Activated CD4-positive, alpha-beta T cell treated with anti-CD3 and anti-CD28 coated beads, Interleukin-2, amount 10 ng/mL, durations not matched to agents 7 days and 5 days (primary cell): Measurements from ENCODE around the gene OR8B8. TPM values are rescaled to one million over a fixed set of nuclear protein-coding genes. Genes with fewer than 3 reads are reported as not detected.
"Not testable (repeated sequence)": the region's sequence is repeated elsewhere in the genome, so short reads cannot be mapped to it uniquely, and the experiment has no call there.

Source experiments
- CTCF ChIA-PET: fragments of 350-600 bp; sonication (Branson Sonifier 250); formaldehyde crosslinking; loops from one replicate; lab custom pipeline; 2021; ENCODE audit warnings: antibody characterized with exemption; lab: Charles Lee
- POLR2A ChIA-PET: fragments of 350-600 bp; sonication (Branson Sonifier 250); formaldehyde crosslinking; loops from one replicate; lab custom pipeline; 2021; ENCODE audit warnings: antibody characterized with exemption; lab: Charles Lee
- DNase-seq: peaks from one replicate; pipeline ENCODE4 v3.0.0-alpha.2; 2020
- H3K27ac Mint-ChIP-seq: one replicate; pipeline ENCODE4 v1.8.0; 2021; ENCODE audit warnings: mild to moderate bottlenecking, moderate library complexity, mixed read lengths
- H3K27me3 Mint-ChIP-seq: one replicate; pipeline ENCODE4 v1.8.0; 2021; ENCODE audit warnings: mixed read lengths
- H3K36me3 Mint-ChIP-seq: one replicate; pipeline ENCODE4 v1.8.0; 2021; ENCODE audit warnings: low read depth, mixed read lengths
- H3K4me1 Mint-ChIP-seq: one replicate; pipeline ENCODE4 v1.8.0; 2021; ENCODE audit warnings: mixed read lengths
- H3K4me3 Mint-ChIP-seq: one replicate; pipeline ENCODE4 v1.8.0; 2021; ENCODE audit warnings: mild to moderate bottlenecking, moderate library complexity, mixed read lengths
- H3K9me3 Mint-ChIP-seq: one replicate; pipeline ENCODE4 v1.8.0; 2021; ENCODE audit warnings: mixed read lengths
- total RNA-seq, 2 experiments: library from RNA; stranded (reverse); gene quantifications; one replicate each; pipeline ENCODE4 v1.2.3, GENCODE V29; 2021

Gene OR8B8
- total RNA-seq, 2 experiments from 2014 or later: not detected

DNA sequence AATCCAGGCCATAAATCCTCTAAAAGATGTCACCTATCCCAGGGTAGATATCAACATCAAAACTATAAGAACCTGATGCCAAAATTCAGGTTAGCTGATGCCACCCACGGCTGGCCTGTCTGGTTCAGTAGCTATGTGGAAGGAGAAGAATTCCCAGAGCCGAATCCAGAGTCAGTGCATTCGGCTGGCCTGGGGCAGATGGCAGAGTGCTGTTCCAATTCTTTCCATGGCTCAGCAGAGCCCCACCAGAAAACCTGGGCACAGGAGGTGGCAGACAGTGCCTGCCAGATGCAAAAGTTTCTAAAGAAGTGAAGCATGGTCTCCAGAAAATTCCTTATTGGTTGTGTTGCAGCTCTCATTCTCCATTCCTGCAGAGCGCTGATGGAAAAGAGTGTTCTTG is 19.9 kb upstream of the OR8B8 start:
- H3K4me3 Mint-ChIP-seq: no peak overlapping the region
- H3K27ac Mint-ChIP-seq: no peak overlapping the region
- POLR2A ChIA-PET: no interaction called here
- CTCF ChIA-PET: interaction anchor here (0.7 kb wide), 1 partner anchor 18 kb away, joined by 3 read pairs; no protein-coding TSS in a partner anchor
- no peaks in the 10 kb centered on the region for H3K36me3 Mint-ChIP-seq
- no peaks in the 10 kb centered on the region for H3K27me3 Mint-ChIP-seq
- H3K9me3 Mint-ChIP-seq: no peaks in the 10 kb centered on the region
- no peaks in the 10 kb centered on the region for H3K4me1 Mint-ChIP-seq
- DNase-seq: no peak

DNA sequence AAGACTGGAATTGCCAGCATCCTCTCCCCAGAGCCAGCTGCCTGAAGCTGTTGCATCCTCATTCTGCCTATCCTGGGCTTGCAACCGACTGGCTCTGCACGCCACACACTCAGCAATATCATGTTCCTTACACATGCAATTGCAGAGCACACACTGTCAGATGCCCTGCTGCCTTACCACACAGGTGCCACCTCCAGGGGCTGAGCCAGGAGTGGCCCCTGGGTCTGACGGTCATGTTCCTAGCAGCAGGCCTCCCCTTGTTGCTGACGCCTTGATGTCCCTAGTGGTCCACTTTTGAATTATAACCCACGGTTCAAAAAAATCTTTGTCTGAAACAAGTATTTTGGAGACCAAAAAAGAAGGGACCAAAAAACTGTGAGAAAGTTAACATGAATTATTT is 18.5 kb upstream of the OR8B8 start:
- H3K4me1 Mint-ChIP-seq: no peaks in the 10 kb centered on the region
- H3K27ac Mint-ChIP-seq: no peak overlapping the region
- DNase-seq: no peak
- ChIA-PET POLR2A (no interaction called here), CTCF (no interaction called here)
- no peaks in the 10 kb centered on the region for H3K9me3 Mint-ChIP-seq
- H3K27me3 Mint-ChIP-seq: no peaks in the 10 kb centered on the region
- no peaks in the 10 kb centered on the region for H3K36me3 Mint-ChIP-seq
- H3K4me3 Mint-ChIP-seq: no peak overlapping the region

DNA sequence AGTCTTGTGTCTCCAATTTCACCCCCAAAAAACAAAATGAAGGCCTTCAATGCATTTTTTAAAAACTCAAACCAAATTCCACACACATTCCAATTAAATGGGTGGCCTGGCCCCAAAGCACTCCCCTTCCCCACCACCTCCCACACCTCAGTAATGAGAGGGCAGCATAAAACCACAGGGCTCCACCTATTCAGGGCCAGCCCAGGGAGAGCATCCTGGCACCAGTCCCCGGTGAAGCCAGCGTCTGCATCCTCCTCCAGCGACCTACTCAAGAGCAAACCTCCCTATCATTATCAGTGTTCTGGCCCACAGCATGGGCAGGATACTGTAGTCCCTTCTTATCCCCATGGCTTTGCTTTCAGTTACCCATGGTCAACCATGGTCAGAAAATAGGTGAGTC is 17.8 kb upstream of the OR8B8 start:
- ChIA-PET CTCF (no interaction called here), POLR2A (no interaction called here)
- Mint-ChIP-seq H3K27me3 (no peaks in the 10 kb centered on the region), H3K4me3 (no peak overlapping the region), H3K36me3 (no peaks in the 10 kb centered on the region), H3K9me3 (no peaks in the 10 kb centered on the region), H3K27ac (no peak overlapping the region), H3K4me1 (no peaks in the 10 kb centered on the region)
- no peak for DNase-seq

GRCh38 chr11:124460459-124460858 is 15.0 kb upstream of the OR8B8 start:
- POLR2A ChIA-PET: no interaction called here

DNA sequence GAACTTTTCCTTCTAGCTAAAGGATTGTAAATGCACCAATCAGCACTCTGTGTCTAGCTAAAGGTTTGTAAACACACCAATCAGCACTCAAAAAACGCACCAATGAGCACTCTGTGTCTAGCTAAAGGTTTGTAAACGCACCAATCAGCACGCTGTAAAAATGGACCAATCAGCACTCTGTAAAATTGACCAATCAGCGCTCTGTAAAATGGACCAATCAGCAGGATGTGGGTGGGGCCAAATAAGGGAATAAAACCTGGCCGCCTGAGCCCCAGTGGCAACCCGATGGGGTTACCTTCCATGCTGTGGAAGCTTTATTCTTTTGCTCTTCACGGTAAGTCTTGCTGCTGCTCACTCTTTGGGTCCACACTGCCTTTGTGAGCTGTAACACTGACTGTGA is 13.9 kb upstream of the OR8B8 start:
- H3K27me3 Mint-ChIP-seq, POLR2A ChIA-PET, H3K9me3 Mint-ChIP-seq, H3K27ac Mint-ChIP-seq, H3K4me1 Mint-ChIP-seq, DNase-seq, H3K4me3 Mint-ChIP-seq, H3K36me3 Mint-ChIP-seq: not testable (repeated sequence)
- CTCF ChIA-PET: interaction anchor here (0.6 to 1.1 kb wide), 2 partner anchors 50 to 200 kb away, joined by 3 read pairs; no protein-coding TSS in a partner anchor

More at GRCh38 chr11:124460459-124460858, 15.0 kb upstream of the OR8B8 start:
- H3K4me3 Mint-ChIP-seq: no peak overlapping the region
- no peaks in the 10 kb centered on the region for H3K9me3 Mint-ChIP-seq
- no peak overlapping the region for H3K27ac Mint-ChIP-seq
- no peak for DNase-seq
- no peaks in the 10 kb centered on the region for H3K4me1 Mint-ChIP-seq
- no peaks in the 10 kb centered on the region for H3K27me3 Mint-ChIP-seq
- no peaks in the 10 kb centered on the region for H3K36me3 Mint-ChIP-seq
- CTCF ChIA-PET: no interaction called here

DNA sequence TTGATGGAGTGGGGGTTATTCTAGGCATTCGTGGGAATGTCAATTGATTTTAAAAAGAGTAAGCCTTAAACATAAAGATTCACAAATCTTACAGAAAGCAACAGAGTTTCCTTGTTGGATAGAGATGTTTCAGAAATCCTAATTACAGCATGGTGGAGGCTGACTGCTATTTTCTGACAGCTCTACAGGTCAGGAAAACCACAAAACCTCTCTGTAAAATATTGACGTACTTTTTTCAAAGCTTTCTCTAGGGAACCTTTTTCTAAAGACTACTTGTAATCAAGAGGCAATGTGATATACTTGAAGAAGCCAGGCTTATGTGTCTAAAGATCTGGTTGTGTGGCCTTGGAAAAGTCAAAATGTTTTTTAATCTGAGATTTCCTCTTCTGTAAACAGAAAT is 9.1 kb upstream of the OR8B8 start:
- CTCF ChIA-PET: no interaction called here
- Mint-ChIP-seq H3K27me3 (peaks cover 10% of the 10 kb centered on the region), H3K36me3 (no peaks in the 10 kb centered on the region), H3K4me3 (no peak overlapping the region), H3K27ac (no peak overlapping the region), H3K4me1 (no peaks in the 10 kb centered on the region), H3K9me3 (no peaks in the 10 kb centered on the region)
- POLR2A ChIA-PET: no interaction called here
- DNase-seq: no peak

DNA sequence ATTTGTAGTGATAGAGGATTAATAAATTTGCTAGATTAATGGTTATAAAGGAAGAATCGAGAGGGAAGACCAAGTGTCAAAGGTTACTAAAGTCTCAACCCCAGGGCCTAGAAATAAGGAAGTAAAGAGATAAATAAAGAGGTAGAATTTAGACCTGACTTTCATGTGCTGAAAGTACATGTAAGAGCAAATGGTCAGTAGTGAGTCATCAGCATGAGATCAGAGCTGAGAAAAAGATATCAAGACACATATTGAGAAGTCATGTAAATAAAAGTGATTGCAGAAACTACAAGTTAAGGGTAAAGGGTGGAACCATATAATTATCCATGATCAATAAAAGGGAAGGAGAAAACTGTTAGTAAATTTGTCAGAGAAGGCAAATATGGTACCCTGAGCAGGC is 1.4 kb upstream of the OR8B8 start:
- H3K9me3 Mint-ChIP-seq: no peaks in the 10 kb centered on the region
- H3K4me3 Mint-ChIP-seq: no peak overlapping the region
- no peaks in the 10 kb centered on the region for H3K36me3 Mint-ChIP-seq
- H3K4me1 Mint-ChIP-seq: no peaks in the 10 kb centered on the region
- H3K27ac Mint-ChIP-seq: no peak overlapping the region
- H3K27me3 Mint-ChIP-seq: peaks cover 3% of the 10 kb centered on the region
- no peak for DNase-seq
- CTCF ChIA-PET: no interaction called here
- POLR2A ChIA-PET: no interaction called here

DNA sequence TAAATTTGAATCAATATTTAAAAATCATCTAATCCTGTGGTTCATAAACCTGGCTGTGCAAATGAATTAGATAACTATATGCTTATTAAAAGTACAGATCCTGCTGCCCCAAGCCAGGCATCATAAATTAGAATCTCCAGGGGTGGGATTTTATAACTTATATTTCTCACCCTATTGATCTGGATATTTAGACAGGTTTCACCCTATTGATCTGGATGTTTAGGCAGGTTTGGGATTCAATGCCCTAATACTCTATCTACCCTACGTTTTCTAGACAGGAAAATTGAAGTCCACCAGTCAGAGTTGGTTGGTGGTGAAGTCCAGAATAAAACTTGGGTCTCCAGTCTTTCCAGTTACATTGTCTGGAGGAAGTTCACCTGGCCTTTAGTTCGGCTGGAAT is 2.6 kb downstream of the OR8B8 start:
- Mint-ChIP-seq H3K4me3 (no peak overlapping the region), H3K4me1 (no peaks in the 10 kb centered on the region), H3K27ac (no peak overlapping the region), H3K9me3 (no peaks in the 10 kb centered on the region), H3K36me3 (no peaks in the 10 kb centered on the region), H3K27me3 (peaks cover 3% of the 10 kb centered on the region)
- ChIA-PET CTCF (interaction anchor here (1.1 kb wide), 1 partner anchor 11 kb away, joined by 3 read pairs; no protein-coding TSS in a partner anchor), POLR2A (no interaction called here)
- DNase-seq: no peak

GRCh38 chr11:124442442-124442841 is 3.1 kb downstream of the OR8B8 start:
- no peaks in the 10 kb centered on the region for H3K36me3 Mint-ChIP-seq
- no peak for DNase-seq
- no peak overlapping the region for H3K27ac Mint-ChIP-seq
- peaks cover 3% of the 10 kb centered on the region for H3K27me3 Mint-ChIP-seq
- ChIA-PET POLR2A (no interaction called here), CTCF (interaction anchor here (1.1 kb wide), 1 partner anchor 10 kb away, joined by 3 read pairs; no protein-coding TSS in a partner anchor)
- no peaks in the 10 kb centered on the region for H3K9me3 Mint-ChIP-seq
- no peak overlapping the region for H3K4me3 Mint-ChIP-seq
- no peaks in the 10 kb centered on the region for H3K4me1 Mint-ChIP-seq

- Mint-ChIP-seq H3K9me3 (no peaks in the 10 kb centered on the region), H3K4me3 (no peak overlapping the region), H3K27me3 (peaks cover 3% of the 10 kb centered on the region), H3K36me3 (no peaks in the 10 kb centered on the region), H3K27ac (no peak overlapping the region), H3K4me1 (no peaks in the 10 kb centered on the region)
- ChIA-PET POLR2A (no interaction called here), CTCF (no interaction called here)
- DNase-seq: no peak
These were observed 4.0 kb downstream of the OR8B8 start for GRCh38 chr11:124441519-124441918.

- CTCF ChIA-PET: no interaction called here
- no peak overlapping the region for H3K4me3 Mint-ChIP-seq
- peaks cover 3% of the 10 kb centered on the region for H3K27me3 Mint-ChIP-seq
These were observed 4.4 kb downstream of the OR8B8 start for GRCh38 chr11:124441081-124441480.

GRCh38 chr11:124440608-124441007 is 4.9 kb downstream of the OR8B8 start:
- Mint-ChIP-seq H3K9me3 (no peaks in the 10 kb centered on the region), H3K27me3 (peaks cover 3% of the 10 kb centered on the region), H3K4me3 (no peak overlapping the region), H3K4me1 (no peaks in the 10 kb centered on the region), H3K36me3 (no peaks in the 10 kb centered on the region), H3K27ac (no peak overlapping the region)
- DNase-seq: no peak
- ChIA-PET POLR2A (no interaction called here), CTCF (no interaction called here)

More at GRCh38 chr11:124441081-124441480, 4.4 kb downstream of the OR8B8 start:
- Mint-ChIP-seq H3K27ac (no peak overlapping the region), H3K36me3 (no peaks in the 10 kb centered on the region), H3K9me3 (no peaks in the 10 kb centered on the region), H3K4me1 (no peaks in the 10 kb centered on the region)
- POLR2A ChIA-PET: no interaction called here
- DNase-seq: no peak

- DNase-seq: no peak
- ChIA-PET CTCF (no interaction called here), POLR2A (no interaction called here)
- peaks cover 2% of the 10 kb centered on the region for H3K9me3 Mint-ChIP-seq
- no peaks in the 10 kb centered on the region for H3K36me3 Mint-ChIP-seq
- H3K4me3 Mint-ChIP-seq: no peak overlapping the region
- no peak overlapping the region for H3K27ac Mint-ChIP-seq
- H3K4me1 Mint-ChIP-seq: no peaks in the 10 kb centered on the region
- H3K27me3 Mint-ChIP-seq: peaks cover 4% of the 10 kb centered on the region
These were observed 10.8 kb downstream of the OR8B8 start for GRCh38 chr11:124434699-124435098.

DNA sequence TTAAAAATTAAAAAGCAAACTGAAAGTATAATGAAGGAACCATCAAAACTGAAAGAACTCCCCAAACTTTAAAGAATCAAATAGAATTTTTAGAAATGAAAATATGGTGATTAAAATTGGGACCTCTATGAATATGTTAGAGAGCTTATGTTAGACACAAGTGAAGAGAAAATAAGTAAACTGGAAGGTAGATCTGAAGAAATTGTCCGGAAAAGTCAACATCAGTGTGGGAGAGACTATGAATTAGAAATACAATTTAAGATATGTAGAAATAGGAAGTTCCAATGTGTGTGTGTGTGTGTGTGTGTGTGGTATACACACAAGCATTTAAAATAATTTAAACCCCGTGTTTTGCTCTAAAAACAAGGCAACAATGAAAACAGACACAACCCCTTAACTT is 15.9 kb downstream of the OR8B8 start:
- Mint-ChIP-seq H3K4me3 (no peak overlapping the region), H3K36me3 (no peaks in the 10 kb centered on the region), H3K27ac (no peak overlapping the region), H3K4me1 (no peaks in the 10 kb centered on the region), H3K27me3 (peaks cover 2% of the 10 kb centered on the region), H3K9me3 (peaks cover 4% of the 10 kb centered on the region)
- ChIA-PET POLR2A (no interaction called here), CTCF (no interaction called here)
- DNase-seq: no peak
